BE2C (cell line): ENCODE data around the gene ADIRF.
"Not testable (repeated sequence)": the region's sequence is repeated elsewhere in the genome, so short reads cannot be mapped to it uniquely, and the experiment has no call there.

Experiments used
- DNase-seq: peaks from one replicate; pipeline ENCODE4 v3.0.0-alpha.2; 2020
- H3K27me3 ChIP-seq: fragments of 250-450 bp; sonication (Bioruptor Pico); 2 replicates; pipeline ENCODE4 v1.5.1; 2020; ENCODE audit warnings: mild to moderate bottlenecking
- H3K36me3 ChIP-seq: fragments of 250-450 bp; sonication (Bioruptor Pico); 2 replicates; pipeline ENCODE4 v1.5.1; 2020; ENCODE audit warnings: mild to moderate bottlenecking
- H3K4me1 ChIP-seq: fragments of 250-450 bp; sonication (Bioruptor Pico); 2 replicates; pipeline ENCODE4 v1.5.1; 2020
- H3K4me3 ChIP-seq: 2 replicates; pipeline ENCODE4 v1.5.1; 2011; ENCODE audit warnings: low read depth, low read length
- H3K9me3 ChIP-seq: fragments of 250-450 bp; sonication (Bioruptor Pico); 2 replicates; pipeline ENCODE4 v1.5.1; 2020
- TF ChIP-seq, protein P1 (sequence below): IDR thresholded peaks from 2 replicates; pipeline ENCODE4 v1.5.1; 2012; ENCODE audit warnings: mild to moderate bottlenecking, low read depth, low read length

ADIRF gene

DNA sequence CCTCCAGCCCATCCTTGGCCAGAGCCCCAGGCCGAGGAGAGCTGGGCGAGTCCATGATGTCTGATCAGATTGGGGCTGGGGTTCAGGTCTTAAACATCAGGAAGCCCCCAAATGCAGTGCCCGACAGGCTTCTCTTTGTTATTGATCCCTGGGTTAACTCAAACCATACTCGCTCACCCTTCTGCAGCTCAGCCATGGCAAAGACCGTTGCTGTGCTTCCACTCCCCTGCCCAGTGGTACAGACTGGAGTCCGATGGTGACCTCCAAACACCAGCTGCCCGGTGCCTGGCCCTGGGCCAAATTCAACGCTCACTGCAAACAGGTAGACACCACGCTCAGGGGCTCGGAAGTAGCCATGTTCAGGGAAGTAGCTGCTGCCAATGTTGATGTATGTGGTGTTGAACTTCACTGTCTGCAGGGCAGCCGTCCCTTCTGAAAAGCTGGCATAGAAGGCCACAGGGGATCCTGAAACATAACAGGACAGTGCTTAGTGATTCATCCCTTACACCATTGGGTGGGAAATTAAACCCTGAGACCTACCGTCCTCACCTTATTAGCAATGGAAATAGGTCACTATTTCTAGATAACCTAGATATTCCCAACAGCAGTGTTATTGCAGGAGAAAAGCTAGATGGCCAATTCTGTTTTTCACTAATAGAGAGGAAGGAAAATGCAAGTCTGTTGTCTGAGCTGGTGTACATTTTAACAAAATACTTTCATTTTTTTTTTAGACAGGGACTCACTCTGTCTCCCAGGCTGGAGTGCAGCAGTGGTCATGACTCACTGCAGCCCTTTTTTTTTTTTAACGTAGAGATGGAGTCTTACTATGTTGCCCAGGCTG lies 31.4 kb upstream of the ADIRF start:
- no peak for DNase-seq
- Histone ChIP-seq H3K9me3 (no peaks in the 10 kb centered on the region), H3K27me3 (no peaks in the 10 kb centered on the region), H3K4me1 (no peaks in the 10 kb centered on the region), H3K4me3 (no peak overlapping the region), H3K36me3 (no peaks in the 10 kb centered on the region)
- TF ChIP-seq, protein P1, sequence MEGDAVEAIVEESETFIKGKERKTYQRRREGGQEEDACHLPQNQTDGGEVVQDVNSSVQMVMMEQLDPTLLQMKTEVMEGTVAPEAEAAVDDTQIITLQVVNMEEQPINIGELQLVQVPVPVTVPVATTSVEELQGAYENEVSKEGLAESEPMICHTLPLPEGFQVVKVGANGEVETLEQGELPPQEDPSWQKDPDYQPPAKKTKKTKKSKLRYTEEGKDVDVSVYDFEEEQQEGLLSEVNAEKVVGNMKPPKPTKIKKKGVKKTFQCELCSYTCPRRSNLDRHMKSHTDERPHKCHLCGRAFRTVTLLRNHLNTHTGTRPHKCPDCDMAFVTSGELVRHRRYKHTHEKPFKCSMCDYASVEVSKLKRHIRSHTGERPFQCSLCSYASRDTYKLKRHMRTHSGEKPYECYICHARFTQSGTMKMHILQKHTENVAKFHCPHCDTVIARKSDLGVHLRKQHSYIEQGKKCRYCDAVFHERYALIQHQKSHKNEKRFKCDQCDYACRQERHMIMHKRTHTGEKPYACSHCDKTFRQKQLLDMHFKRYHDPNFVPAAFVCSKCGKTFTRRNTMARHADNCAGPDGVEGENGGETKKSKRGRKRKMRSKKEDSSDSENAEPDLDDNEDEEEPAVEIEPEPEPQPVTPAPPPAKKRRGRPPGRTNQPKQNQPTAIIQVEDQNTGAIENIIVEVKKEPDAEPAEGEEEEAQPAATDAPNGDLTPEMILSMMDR = no peak

DNA sequence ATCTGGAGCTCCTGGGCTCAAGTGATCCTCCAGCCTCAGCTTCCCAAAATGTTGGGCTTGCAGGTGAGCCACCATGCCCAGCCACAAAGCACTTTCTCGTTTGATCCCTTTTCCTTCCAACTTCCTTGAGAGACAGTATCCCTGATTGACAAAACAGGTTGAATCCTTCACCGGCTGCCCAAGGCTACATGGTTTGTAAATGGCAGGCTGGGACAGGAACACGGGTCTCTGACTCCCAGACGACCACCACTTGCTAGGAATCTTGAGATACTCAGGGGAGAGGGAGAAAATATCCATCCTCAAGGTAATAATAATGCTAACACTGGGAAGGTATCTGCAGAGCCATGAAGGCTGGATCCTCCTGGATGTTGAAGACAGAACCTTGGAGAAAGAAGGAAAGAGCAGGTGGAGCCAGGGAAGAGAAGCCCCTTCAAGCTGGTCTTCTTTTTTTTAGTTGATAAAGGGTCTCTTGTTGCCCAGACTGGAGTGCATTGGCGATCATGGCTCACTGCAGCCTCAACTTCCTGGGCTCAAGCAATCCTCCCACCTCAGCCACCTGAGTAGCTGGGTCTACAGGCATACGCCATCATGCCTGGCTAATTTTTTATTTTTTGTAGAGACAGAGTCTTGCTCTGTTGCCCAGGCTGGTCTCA lies 30.7 kb upstream of the ADIRF start:
- Histone ChIP-seq H3K36me3 (no peaks in the 10 kb centered on the region), H3K4me3 (no peak overlapping the region), H3K9me3 (no peaks in the 10 kb centered on the region), H3K27me3 (no peaks in the 10 kb centered on the region), H3K4me1 (no peaks in the 10 kb centered on the region)
- TF ChIP-seq, protein P1 = no peak
- no peak for DNase-seq

DNA sequence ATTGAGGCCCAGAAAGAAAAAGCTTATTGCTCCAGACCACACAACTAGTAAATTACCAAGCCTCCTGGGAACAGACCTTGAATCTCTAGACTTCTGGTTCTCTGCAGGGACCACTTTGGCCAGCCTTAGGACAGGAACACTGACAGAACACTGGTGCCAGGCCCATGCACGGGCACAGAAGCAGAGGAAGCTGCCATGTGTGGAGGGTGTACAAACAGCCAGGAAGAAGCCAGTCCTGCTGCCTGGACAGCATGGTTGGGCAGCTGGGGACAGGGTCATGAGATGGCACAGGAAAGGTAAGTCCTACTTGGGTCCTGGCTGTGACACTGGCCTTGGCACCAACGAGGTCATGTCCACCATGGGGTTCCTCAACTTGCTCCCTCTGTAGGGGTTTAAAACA lies 30.0 kb upstream of the ADIRF start:
- no peaks in the 10 kb centered on the region for H3K4me1 ChIP-seq
- H3K9me3 ChIP-seq = no peaks in the 10 kb centered on the region
- no peak overlapping the region for H3K4me3 ChIP-seq
- no peaks in the 10 kb centered on the region for H3K36me3 ChIP-seq
- no peak for DNase-seq
- TF ChIP-seq, protein P1 = no peak
- H3K27me3 ChIP-seq = no peaks in the 10 kb centered on the region

DNA sequence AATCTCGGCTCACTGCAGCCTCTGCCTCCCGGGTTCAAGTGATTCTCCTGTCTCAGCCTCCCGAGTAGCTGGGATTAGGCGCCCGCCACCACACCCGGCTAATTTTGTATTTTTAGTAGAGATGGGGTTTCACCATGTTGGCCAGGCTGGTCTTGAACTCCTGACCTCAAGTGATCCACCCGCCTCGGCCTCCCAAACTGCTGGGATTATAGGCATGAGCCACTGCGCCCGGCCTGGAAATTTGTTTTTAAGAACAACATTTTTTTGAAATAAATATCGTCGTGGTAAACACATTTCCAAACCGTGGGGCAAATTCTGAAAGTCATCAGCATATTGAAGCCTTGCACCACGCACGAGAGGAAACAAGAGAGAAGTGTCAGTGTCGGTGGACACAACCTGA lies 28.2 kb upstream of the ADIRF start:
- not testable (repeated sequence) for H3K4me3 ChIP-seq, H3K27me3 ChIP-seq, DNase-seq, H3K9me3 ChIP-seq, H3K36me3 ChIP-seq, H3K4me1 ChIP-seq

DNA sequence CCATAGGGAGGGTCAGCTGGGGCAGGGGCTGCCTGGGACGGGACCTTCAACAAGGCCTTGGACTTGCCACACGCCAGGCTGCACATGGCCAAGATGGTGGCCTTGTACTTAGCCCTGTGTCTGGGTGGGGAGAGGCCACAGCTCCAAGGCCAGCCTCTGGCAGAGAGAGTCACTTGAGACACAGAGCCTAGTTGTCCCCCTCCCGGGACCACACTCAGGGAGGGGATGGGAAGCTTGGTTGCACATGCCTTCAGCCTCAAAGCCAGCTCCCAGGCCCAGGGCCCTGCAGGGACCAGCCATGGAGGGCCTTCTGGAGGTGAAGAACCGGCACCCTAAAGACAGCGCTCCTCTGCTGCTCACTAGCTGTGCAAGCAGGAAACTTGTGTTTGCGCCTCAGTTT lies 27.6 kb upstream of the ADIRF start:
- Histone ChIP-seq H3K9me3 (no peaks in the 10 kb centered on the region), H3K27me3 (no peaks in the 10 kb centered on the region), H3K4me3 (no peak overlapping the region), H3K4me1 (no peaks in the 10 kb centered on the region), H3K36me3 (no peaks in the 10 kb centered on the region)
- no peak for DNase-seq
- TF ChIP-seq, protein P1 = no peak

DNA sequence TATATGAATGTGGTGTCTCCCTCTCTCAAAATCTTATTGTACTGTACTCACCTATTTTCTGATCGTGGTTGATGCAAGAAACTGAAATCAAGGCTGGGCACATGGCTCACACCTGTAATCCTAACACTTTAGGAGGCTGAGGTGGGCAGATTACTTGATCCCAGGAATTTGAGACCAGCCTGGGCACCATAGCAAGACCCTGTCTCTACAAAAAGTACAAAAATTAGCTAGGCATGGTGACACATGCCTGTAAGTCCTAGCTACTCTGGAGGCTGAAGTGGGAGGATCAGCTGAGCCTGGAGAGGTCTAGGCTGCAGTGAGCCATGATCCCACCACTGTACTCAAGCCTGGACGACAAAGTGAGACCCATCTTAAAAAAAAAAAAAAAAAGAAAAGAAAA lies 26.9 kb upstream of the ADIRF start:
- Histone ChIP-seq H3K4me1 (no peaks in the 10 kb centered on the region), H3K4me3 (no peak overlapping the region), H3K36me3 (no peaks in the 10 kb centered on the region), H3K27me3 (no peaks in the 10 kb centered on the region), H3K9me3 (no peaks in the 10 kb centered on the region)
- no peak for DNase-seq
- TF ChIP-seq, protein P1 = no peak
